ENCODE data around the gene CTDSPL. TPM values are rescaled to one million over a fixed set of nuclear protein-coding genes. Genes with fewer than 3 reads are reported as not detected.
A peak's percentile ranks its signal among the peaks of the same experiment; 100 is the strongest.

The CTDSPL gene
- total and polyA plus RNA-seq, 10 of the 15 experiments (the other 5 are each of a cell fraction or from before 2014, with no cell fraction given), result 0.05 to 0.51 (median 0.18) TPM; not detected in 6

- TF ChIP-seq, protein P1, sequence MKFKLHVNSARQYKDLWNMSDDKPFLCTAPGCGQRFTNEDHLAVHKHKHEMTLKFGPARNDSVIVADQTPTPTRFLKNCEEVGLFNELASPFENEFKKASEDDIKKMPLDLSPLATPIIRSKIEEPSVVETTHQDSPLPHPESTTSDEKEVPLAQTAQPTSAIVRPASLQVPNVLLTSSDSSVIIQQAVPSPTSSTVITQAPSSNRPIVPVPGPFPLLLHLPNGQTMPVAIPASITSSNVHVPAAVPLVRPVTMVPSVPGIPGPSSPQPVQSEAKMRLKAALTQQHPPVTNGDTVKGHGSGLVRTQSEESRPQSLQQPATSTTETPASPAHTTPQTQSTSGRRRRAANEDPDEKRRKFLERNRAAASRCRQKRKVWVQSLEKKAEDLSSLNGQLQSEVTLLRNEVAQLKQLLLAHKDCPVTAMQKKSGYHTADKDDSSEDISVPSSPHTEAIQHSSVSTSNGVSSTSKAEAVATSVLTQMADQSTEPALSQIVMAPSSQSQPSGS (IDR thresholded peaks at IDR 0.05; ENCODE audit: low read length), result no peak
- TF ChIP-seq HDAC6 (IDR thresholded peaks at IDR 0.05; ENCODE audit: unreplicated experiment), result no peak
- TF ChIP-seq, protein P2, sequence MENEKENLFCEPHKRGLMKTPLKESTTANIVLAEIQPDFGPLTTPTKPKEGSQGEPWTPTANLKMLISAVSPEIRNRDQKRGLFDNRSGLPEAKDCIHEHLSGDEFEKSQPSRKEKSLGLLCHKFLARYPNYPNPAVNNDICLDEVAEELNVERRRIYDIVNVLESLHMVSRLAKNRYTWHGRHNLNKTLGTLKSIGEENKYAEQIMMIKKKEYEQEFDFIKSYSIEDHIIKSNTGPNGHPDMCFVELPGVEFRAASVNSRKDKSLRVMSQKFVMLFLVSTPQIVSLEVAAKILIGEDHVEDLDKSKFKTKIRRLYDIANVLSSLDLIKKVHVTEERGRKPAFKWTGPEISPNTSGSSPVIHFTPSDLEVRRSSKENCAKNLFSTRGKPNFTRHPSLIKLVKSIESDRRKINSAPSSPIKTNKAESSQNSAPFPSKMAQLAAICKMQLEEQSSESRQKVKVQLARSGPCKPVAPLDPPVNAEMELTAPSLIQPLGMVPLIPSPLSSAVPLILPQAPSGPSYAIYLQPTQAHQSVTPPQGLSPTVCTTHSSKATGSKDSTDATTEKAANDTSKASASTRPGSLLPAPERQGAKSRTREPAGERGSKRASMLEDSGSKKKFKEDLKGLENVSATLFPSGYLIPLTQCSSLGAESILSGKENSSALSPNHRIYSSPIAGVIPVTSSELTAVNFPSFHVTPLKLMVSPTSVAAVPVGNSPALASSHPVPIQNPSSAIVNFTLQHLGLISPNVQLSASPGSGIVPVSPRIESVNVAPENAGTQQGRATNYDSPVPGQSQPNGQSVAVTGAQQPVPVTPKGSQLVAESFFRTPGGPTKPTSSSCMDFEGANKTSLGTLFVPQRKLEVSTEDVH (IDR thresholded peaks at IDR 0.05; ENCODE audit: low read depth, partially characterized antibody), result no peak
- peak; percentile 82 for TF ChIP-seq LARP7 (IDR thresholded peaks at IDR 0.05)
- TF ChIP-seq RCOR1 (conservative IDR thresholded peaks at IDR 0.05; ENCODE audit: low read depth, low read length), result 0 out of 2 replicates have a peak, but pooled peaks have one; percentile 36
- peak; percentile 41; the same call in 1 of the 2 replicates for TF ChIP-seq RUNX3 (IDR thresholded peaks at IDR 0.05; ENCODE audit: low read length)
- 0 out of 2 replicates have a peak, but pooled peaks have one; percentile 54 for TF ChIP-seq BACH1 (IDR thresholded peaks at IDR 0.05; ENCODE audit: borderline replicate concordance)
- TF ChIP-seq ZNF622 (IDR thresholded peaks at IDR 0.05), result no peak
- TF ChIP-seq SP1 (IDR thresholded peaks at IDR 0.05; ENCODE audit: low read depth, low read length), result no peak
- no peak for TF ChIP-seq CREM (IDR thresholded peaks at IDR 0.05; ENCODE audit: low read depth)
- TF ChIP-seq KAT2A (conservative IDR thresholded peaks at IDR 0.05; ENCODE audit: control insufficient read depth, low read depth, low read length), result no peak
- no peak for TF ChIP-seq PAX8 (IDR thresholded peaks at IDR 0.05)
- TF ChIP-seq FOXK2 (IDR thresholded peaks at IDR 0.05), result no peak
- TF ChIP-seq STAT1 (conservative IDR thresholded peaks at IDR 0.05), result 0 out of 2 replicates have a peak, but pooled peaks have one; percentile 22
- no peak for TF ChIP-seq PBX3 (IDR thresholded peaks at IDR 0.05; ENCODE audit: insufficient replicate concordance, low read depth, low read length)
- no peak for TF ChIP-seq ATF3 (IDR thresholded peaks at IDR 0.05; ENCODE audit: borderline replicate concordance, extremely low read depth, low read depth, low read length)
- TF ChIP-seq MXI1 (IDR thresholded peaks at IDR 0.05; ENCODE audit: low read depth, low read length), result peak; percentile 65
- peak; percentile 73 to 85; a peak in 3 of 4 replicates for TF ChIP-seq BHLHE40 (IDR thresholded peaks at IDR 0.05; ENCODE audit: borderline replicate concordance in 1 of 2, low read depth in 2 of 2, low read length in 1 of 2)
- TF ChIP-seq SIN3A (IDR thresholded peaks at IDR 0.05; ENCODE audit: low read depth, low read length), result 0 out of 2 replicates have a peak, but pooled peaks have one; percentile 44
- no peak for TF ChIP-seq KLF5 (IDR thresholded peaks at IDR 0.05; ENCODE audit: partially characterized antibody)
- peak; percentile 72 for TF ChIP-seq POLR2AphosphoS2 (IDR thresholded peaks at IDR 0.05; ENCODE audit: low read depth, low read length)
- TF ChIP-seq WRNIP1 (IDR thresholded peaks at IDR 0.05; ENCODE audit: borderline replicate concordance, low read depth, low read length), result no peak
- TF ChIP-seq PKNOX1 (IDR thresholded peaks at IDR 0.05), result no peak
- TF ChIP-seq ZSCAN29 (IDR thresholded peaks at IDR 0.05), result no peak
Measured at GRCh38 chr3:37993820-37994638, 132.3 kb downstream of the CTDSPL start (continued).

Data from GM12878 (cell line).